Measurements from ENCODE around the gene TMEM201.

DNA sequence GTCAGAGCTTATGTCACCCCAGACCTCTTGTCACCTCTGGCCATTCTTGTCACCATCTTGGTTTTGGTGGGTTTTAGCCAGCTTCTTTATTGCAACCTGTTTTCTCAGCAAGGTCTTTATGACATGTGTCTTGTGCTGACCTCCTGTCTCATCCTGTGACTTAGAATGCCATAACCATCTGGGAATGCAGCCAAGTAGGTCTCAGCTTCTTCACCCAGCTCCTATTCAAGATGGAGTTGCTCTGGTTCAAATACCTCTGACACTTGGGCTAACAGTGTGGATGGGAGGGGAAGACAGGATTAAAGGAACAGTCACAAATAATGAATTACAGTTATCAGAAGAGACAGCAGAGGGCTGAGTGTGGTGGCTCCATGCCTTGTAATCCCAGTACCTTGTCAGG, 32.3 kb downstream of the TMEM201 start:
- TF ChIP-seq CTCF (IDR thresholded peaks at IDR 0.05; ENCODE audit: borderline replicate concordance, extremely low read depth, low read length, poor library complexity, severe bottlenecking) (no peak), EZH2 (IDR thresholded peaks at IDR 0.05; ENCODE audit: borderline replicate concordance, low read depth, low read length, severe bottlenecking) (no peak)

Data from DND-41 (cell line).